Ramos (cell line): ENCODE data around the gene CWH43.
"Not testable (repeated sequence)": the region's sequence is repeated elsewhere in the genome, so short reads cannot be mapped to it uniquely, and the experiment has no call there.

Source experiments
- in situ Hi-C: fragments of 300-500 bp; cut with MboI; formaldehyde crosslinking; loops from one replicate; pipeline ENCODE4 v1.14.3; 2022; ENCODE audit warnings: low sequenced_read_pairs; ENCODE audit not compliant: unreplicated experiment

The CWH43 gene

GRCh38 chr4:49091883-49092282 is 105.8 kb downstream of the CWH43 start:
- in situ Hi-C loops = not testable (repeated sequence)

- in situ Hi-C loops = not testable (repeated sequence)
Measured at GRCh38 chr4:49092608-49093135, 106.6 kb downstream of the CWH43 start.

- in situ Hi-C loops = not testable (repeated sequence)
Measured at GRCh38 chr4:49096215-49096614, 110.1 kb downstream of the CWH43 start.

- in situ Hi-C loops = not testable (repeated sequence)
Measured at GRCh38 chr4:49096627-49097026, 110.6 kb downstream of the CWH43 start.

- in situ Hi-C loops = not testable (repeated sequence)
Measured at GRCh38 chr4:49097071-49097470, 111.0 kb downstream of the CWH43 start.

- in situ Hi-C loops = not testable (repeated sequence)
Measured at GRCh38 chr4:49097505-49097904, 111.4 kb downstream of the CWH43 start.

- in situ Hi-C loops = not testable (repeated sequence)
Measured at GRCh38 chr4:49098034-49098759, 112.1 kb downstream of the CWH43 start.

GRCh38 chr4:49099831-49100444 is 113.9 kb downstream of the CWH43 start:
- in situ Hi-C loops = not testable (repeated sequence)

GRCh38 chr4:49102344-49102898 is 116.3 kb downstream of the CWH43 start:
- in situ Hi-C loops = not testable (repeated sequence)

GRCh38 chr4:49103436-49104136 is 117.5 kb downstream of the CWH43 start:
- in situ Hi-C loops = not testable (repeated sequence)

GRCh38 chr4:49104231-49104930 is 118.3 kb downstream of the CWH43 start:
- in situ Hi-C loops = not testable (repeated sequence)

- in situ Hi-C loops = not testable (repeated sequence)
Measured at GRCh38 chr4:49105248-49105904, 119.3 kb downstream of the CWH43 start.

- in situ Hi-C loops = not testable (repeated sequence)
Measured at GRCh38 chr4:49107262-49107661, 121.2 kb downstream of the CWH43 start.

GRCh38 chr4:49108183-49108978 is 122.3 kb downstream of the CWH43 start:
- in situ Hi-C loops = not testable (repeated sequence)

GRCh38 chr4:49109567-49110166 is 123.6 kb downstream of the CWH43 start:
- in situ Hi-C loops = not testable (repeated sequence)

- in situ Hi-C loops = not testable (repeated sequence)
Measured at GRCh38 chr4:49110579-49110978, 124.5 kb downstream of the CWH43 start.
